NCI-H82 treated with DMSO at 0.1 percent for 48 hours (cell line): ENCODE results near the gene STAP2.
A peak's percentile ranks its signal among the peaks of the same experiment; 100 is the strongest.
"Not testable (repeated sequence)": the region's sequence is repeated elsewhere in the genome, so short reads cannot be mapped to it uniquely, and the experiment has no call there.

ENCODE experiments used
- DNase-seq: peaks from one replicate; lab custom pipeline; 2025; ENCODE audit not compliant: unreplicated experiment; lab: John Stamatoyannopoulos, UW

STAP2 gene

DNA sequence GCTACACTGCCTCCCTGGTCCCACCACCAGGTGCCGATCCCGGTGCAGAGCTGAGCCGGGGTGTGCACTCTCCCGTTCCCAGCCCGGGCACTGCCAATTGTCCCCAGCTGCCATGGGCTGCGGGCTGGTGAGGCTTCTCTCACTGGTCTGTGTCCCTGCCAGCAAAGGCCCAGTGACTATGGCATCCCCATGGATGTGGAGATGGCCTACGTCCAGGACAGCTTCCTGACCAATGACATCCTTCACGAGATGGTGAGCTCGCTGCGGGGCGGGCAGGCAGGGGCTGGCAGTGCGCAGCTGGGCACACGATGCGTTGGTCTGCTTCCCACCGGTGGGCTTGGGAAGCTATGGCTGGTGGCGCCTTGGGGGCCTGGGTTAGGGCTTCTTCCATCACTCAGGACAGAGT lies 19.3 kb upstream of the STAP2 start:
- no peak for DNase-seq

DNA sequence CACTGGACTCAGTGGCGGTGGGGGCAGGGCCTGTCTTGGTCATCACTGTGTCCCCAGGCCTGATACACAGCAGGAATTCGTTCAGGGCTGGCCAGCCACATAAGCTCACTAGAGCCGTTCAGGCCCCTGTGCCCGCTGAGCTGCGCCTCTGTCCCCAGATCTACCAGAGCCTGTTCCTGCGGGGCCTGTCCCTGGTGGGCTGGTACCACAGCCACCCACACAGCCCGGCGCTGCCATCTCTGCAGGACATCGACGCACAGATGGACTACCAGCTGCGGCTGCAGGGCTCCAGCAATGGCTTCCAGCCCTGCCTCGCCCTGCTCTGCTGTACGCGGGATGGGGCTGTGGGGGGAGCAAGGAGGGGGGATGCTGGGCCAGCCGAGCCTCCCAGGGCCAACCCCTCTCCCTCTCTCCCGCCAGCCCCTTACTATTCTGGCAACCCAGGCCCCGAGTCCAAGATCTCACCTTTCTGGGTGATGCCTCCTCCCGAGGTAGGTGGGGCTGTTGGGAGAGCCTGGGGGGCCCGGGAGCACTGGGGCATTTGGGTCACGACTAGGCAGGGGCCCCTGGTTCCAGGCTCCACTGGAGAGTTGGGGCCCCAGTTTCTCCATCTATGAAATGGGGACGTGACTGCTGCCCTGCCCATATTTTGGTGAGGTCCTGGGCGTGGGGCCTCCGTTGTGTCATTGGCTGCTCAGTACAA lies 18.6 kb upstream of the STAP2 start:
- DNase-seq = no peak

DNA sequence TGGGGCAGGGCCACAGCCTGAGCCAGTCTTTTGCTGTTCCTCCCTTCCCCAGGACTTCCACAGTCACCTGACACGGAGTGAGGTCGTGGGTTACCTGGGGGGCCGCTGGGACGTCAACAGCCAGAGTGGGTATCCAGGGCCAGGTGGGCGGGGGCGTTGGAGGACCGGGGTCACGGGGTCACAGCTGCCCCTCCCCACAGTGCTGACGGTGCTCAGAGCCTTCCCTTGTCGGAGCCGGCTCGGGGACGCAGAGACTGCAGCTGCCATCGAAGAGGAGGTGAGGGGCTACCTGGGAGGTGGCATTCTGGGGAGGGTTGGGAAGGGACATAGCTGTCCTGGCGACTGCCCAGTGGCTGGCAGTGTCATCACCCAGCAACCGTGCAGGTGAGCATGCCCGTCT lies 16.3 kb upstream of the STAP2 start:
- no peak for DNase-seq

DNA sequence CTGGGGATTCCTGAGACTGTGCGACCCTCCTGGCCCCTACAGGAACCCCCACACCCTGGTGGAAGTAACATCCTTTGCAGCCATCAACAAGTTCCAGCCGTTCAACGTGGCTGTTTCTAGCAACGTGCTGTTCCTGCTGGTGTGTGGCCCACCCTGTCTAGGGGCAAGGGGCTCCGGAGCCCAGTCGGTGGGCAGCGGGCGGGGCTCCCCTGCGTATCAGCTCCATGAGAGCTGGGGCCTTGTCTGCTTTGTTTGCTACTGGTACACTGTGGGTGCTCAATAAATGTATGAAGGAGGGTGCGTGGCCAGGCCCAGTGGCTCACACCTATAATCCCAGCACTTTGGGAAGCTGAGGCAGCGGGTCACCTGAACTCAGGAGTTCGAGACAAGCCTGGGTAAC lies 15.7 kb upstream of the STAP2 start:
- no peak for DNase-seq

DNA sequence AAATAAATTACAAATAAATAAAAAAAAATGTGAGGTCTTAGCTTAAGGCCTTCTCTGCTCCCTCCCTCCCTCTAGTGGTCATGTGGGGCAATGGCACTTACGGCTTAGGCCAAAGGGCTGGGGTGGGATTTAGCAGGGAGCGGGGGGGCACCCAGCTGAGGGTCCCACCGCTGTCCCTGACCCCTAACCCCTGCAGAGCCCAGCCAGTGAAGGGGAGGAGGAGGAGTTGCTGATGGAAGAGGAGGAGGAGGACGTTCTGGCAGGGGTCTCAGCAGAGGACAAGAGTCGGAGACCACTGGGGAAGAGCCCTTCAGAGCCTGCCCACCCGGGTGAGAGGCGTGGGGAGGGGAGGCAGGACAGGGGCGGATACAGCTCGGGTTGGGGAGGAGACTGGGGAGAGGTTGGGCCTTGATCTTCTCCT lies 14.1 kb upstream of the STAP2 start:
- peak; percentile 27 for DNase-seq

DNA sequence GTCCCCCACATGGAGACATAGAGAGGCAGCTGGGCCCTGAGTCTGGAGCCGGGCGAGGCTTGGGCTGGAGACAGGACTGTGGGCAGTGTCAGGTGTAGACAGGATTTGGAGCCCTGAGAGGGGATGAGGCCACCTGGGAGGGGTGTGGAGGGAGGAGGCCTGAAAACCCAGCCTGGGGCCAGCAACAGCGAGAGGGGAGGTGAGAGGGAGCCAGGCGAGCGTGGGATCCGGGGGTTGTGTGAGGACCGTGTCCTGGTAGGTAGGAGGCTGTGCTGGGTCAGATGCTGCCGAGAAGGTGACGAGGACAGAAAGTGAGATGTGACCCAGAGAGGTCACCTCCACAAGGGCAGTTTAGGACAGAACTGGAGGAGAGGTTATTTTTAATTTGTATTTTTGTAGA lies 12.1 kb upstream of the STAP2 start:
- DNase-seq = no peak

DNA sequence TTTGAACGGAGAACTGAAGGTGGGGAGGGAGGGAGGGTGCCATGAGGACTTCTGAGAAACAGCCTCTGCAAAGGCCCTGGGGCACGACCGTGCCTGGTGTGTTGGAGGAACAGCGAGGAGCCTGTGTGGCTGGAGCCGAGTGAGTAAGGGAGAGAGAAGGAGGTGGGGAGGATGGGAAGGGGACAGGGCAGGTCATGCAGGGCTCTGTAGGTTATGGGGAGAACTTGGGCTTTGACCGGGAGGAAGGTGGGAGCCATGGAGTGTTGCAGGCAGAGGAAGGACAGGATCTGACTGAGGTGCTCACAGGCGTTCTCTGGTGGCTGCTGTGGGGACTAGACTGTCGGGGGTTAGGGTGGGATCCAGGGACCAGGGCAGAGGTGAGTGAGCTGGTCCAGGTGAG lies 11.5 kb upstream of the STAP2 start:
- no peak for DNase-seq

DNA sequence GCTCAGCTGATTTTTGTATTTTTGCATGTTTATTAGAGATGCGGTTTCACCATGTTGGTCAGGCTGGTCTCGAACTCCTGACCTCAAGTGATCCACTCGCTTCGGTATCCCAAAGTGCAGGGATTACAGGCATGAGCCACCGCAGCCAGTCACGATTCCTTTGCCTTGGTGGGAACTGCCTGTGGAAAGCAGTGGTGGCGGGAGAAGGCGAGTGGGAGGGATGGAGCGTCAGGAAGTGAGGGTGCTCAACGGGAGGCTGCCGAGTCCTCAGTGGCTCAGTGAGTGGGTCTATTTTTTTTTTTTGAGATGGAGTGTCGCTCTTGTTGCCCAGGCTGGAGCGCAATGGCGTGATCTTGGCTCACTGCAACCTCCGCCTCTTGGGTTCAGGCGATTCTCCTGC lies 10.6 kb upstream of the STAP2 start:
- not testable (repeated sequence) for DNase-seq

DNA sequence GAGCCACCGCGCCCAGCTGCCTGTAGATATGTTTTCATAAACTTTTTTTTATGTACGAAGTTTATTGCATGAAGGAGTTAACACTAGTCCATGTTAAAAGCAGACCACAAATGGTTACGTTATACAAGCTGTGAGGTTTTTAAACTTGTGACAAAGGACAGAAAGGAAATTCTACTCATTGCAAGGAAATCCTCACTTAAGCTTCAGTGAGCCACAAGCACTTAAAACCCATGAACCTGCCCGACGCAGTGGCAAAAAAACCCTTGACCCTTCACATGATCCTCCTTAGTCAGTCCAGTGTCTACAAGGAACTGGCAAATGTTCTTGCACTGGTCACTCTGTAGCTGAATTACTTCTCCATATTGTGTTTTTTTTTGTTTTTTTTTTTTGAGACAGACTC lies 8.9 kb upstream of the STAP2 start:
- no peak for DNase-seq

DNA sequence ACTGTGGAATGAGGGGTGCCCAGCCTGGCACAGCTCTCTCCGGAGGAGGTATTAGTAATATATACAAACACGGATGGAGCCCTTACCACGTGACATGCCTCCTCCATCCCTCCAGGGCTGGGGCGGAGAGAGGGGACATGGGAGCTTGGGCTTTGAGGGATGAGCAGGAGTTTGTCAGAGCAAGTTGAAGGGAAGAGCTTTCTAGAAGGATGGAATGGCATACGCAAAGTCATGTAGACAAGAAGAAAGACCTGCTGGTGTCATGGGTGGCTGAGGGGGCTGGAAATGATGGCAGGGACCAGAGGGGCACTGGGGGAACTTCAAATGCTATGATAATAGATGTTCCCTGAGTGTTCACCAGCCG lies 7.4 kb upstream of the STAP2 start:
- no peak for DNase-seq

DNA sequence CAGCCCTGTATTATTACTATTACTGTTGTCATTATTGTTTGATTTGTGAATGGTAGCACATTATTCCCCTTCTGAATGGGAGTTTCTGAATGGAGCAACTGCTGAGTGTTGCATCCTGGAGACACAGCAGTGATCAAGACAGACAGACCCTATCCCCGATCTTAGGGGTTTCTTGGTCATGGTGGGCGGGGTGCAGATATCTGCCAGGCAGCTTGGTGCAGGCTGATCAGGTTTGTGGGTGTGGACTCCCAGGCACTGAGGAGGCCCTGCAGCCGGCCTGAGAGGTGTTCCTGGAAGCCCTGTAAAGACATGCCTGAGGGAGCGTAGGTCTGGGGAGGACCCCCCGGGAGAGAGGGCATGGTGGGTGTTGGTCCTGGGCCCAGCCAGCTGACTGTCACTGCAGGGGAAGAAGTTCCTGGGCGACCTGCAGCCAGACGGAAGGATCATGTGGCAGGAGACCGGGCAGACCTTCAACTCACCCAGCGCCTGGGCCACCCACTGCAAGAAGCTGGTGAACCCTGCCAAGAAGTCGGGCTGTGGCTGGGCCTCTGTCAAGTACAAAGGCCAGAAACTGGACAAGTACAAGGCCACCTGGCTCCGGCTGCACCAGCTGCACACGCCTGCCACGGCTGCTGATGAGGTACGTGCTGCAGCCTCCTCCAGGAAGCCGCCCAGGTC lies 6.9 kb upstream of the STAP2 start:
- no peak for DNase-seq

DNA sequence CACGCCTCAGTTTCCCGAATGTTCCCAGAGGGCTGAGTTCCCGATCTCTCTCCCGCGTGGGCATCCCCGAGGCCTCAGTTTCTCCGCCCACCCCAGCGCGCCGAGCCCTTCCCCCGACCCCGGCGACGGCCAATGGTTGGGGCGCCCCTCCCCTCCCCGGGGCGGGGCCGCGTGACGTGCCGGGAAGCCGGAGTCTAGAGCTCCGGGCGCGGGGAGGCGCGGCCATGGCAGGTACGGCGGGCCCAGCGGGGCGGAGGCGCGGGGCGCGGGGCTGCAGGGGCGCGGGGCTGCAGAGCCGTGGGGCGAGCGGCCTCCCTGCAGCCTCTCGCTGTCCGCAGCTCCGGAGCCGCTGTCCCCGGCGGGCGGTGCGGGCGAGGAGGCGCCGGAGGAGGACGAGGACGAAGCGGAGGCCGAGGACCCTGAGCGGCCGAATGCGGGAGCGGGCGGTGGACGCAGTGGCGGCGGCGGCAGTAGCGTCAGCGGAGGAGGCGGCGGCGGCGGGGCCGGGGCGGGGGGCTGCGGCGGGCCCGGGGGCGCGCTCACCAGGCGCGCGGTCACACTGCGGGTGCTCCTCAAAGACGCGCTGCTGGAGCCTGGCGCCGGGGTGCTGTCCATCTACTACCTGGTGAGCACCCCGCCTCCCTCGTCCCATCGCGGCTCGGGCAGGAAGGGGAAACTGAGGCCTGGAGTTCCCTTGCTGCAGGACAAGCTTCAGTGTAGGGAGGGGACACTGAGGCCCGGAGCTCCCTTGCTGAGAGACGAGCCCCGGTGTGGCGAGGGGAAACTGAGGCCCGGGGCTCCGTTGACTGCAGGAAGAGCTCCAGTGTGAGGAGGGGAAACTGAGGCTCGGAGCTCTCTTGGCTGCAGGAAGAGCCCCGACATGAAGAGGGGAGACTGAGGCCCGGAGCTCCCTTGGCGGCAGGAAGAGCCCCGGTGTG lies 5.0 kb upstream of the STAP2 start, which contains the start of gene MPND:
Gene MPND, plus strand, starts transcription at position 193 of the 938 bp plus-strand sequence. Its CDS starts 32 bp downstream, at position 225.
- DNase-seq = peak; percentile 67

DNA sequence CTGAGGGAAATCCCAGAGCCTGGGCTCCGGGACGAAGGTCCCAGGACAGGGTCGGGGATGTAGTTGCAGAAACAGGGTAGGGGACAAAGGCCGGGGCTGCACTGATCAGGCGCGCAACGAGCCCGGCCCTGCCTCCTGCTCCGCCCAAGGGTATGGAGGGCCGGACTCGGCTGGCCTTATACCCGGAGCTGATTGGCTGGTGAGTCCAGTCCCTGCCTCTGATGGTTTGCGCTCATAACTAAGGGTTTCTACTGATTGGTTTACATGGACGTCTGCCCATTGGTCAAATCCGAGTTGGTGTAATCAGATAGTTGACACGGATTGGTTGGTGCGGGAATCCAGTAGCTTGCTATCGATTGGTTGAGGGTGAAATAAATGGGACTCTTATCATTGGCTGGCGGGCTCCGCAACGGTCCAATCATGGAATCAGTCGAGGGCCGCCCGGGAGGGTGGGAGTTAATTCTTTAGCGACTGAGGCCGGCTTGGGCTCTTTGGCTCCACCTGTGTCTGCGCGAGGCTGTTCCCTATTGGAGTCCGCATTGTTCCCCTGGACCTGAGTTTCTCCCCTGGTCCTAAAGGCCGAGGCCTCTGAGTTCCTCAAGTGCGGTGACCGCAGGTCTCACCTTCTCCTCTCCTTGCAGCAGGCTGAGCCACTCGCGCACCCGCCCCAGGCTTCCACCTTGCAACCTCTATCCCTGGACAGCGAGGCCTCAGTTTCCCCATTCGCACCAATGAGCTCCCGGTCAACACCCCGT lies 4.2 kb upstream of the STAP2 start:
- DNase-seq = peak; percentile 99

DNA sequence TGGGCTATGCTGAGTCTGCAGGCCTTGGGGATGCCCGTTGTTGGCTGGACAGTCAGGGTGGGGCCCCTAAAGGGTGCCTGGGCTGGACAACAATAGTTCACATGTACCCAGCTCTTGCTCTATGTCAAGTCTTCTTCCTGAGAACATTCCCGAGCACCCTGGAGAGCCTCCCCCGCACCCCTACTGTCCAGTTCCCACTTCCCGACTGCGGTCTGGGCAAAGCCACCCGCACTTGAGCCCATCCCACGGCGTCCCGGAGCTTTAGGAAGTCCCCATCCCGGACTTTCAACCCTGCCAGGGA lies 3.6 kb upstream of the STAP2 start:
- DNase-seq = no peak

DNA sequence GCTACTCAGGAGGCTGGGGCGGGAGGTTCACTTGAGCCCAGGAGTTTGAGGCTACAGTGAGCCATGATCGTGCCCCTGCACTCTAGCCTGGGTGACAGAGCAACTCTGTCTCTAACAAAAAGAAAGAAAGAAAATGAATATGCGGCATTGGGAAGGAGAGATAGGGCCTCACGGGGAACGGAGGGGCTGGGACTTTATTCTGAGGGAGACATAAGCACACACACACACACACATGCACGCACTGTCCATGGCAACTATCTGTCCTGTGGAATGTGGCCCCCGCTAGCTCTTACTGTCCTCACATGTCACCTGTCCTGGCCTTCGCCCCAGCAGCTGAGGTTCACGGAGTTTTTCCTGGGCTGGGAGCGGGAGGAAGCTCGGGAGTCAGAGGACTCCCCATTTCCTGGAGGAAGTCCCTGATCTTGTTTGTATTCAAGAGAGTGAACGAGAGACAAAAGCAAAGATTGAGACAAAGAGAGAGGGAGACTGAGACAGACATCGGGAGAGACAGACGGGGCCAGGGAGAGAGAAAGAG lies 654 bp downstream of the STAP2 start:
- no peak for DNase-seq

DNA sequence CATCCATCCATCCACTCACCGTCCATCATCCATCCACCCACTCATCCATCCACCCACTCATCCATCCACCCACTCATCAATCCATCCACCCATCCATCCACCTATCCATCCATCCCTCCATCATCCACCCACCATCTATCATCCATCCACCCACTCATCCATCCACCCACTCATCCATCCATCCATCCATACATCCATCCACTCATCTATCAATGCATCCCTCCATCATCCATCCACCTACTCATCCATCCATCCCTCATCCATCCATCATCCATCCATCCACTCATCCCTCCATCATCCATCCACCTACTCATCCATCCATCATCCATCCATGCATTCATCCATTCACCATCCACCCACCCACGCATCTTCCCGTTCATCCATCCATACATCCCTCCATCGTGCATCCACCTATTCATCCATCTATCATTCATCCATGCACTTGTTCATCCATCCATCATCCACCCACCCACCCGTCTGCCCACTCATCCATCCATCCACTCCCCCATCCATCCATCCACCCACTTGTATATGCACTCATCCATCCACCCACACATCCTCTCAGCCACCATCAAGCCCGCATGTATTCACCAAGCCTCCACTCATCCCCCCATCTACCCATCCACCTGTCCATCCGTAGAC lies 3.6 kb downstream of the STAP2 start:
- no peak for DNase-seq

DNA sequence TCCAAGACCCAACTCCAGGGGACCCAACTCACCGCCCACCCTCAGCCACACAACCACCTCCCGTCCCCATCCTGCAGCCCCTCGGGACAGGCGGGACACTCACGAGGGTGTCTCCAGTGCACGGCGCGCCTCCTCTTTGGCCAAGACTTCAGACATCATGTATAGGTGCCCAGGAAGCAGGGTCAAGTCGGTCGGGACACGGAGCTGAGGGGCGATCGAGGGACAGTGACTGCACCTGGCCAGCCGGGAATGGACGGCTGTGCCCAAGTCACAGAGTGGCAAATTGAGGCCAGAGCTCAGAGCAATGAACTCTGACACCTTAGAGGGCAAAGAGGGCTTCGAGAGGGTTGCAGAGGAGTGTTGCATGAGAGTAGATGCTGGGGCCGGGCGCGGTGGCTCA lies 8.8 kb downstream of the STAP2 start:
- DNase-seq = no peak

DNA sequence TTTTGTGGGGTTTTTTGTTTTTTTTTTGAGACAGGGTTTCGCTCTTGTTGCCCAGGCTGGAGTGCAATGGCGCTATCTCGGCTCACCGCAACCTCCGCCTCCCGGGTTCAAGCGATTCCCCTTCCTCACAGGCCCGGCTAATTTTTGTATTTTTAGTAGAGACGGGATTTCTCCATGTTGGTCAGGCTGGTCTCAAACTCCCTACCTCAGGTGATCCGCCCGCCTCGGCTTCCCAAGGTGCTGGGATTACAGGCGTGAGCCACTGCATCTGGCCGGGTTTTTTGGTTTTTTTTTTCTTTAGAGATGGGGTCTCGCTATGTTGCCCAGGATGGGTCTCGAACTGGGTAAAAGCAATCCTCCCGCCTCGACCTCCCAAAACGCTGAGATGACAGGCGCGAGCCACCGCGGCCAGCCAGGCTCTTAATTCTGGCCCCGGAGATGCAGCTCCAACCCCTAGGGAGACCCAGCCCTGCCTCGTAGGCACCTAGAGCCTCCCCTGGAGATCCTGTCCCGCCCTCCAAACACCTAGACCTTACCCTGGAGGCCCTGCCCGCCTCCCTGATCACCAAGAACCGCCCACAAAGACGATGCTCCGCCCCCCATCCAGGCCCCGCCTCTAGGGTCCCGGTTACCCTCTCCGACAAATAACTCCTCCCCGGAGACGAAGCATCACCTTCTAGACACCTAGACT lies 9.5 kb downstream of the STAP2 start:
- not testable (repeated sequence) for DNase-seq

DNA sequence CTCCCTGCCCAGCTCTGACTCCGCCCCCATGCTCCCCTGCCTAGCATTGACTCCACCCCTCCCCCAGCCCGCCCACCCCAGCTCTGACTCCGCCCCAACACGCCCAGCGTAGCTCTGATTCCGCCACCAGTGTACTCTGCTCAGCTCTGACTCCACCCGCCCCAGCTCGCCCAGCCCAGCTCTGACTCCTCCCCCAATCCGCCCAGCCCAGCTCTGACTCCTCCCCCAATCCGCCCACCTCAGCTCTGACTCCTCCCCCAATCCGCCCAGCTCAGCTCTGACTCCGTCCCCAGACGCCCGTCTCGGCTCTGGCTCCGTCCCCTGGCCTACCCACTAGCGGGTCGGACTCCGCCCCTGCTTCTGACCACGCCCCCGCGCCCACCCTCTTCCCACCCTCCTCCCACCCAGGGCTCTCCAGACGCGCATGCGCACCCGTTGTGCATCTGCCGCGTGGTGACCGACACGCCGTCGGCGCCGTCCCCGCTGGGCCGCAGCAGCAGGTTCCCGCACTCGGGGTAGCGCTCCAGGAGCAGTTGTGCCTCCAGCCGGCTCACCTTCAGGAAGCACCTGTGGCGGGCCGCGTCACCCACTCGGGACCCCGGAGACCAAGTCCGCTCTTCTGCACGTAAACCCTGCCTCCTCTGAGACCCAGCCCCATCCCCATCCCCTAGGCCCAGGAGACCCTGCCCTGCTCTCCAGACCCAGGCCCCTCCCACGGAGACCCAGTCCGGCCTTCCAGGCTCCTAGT lies 10.2 kb downstream of the STAP2 start:
- DNase-seq = peak; percentile 89
